WTC11 (cell line): Measurements from ENCODE around the gene PIGR. TPM values are rescaled to one million over a fixed set of nuclear protein-coding genes. Genes with fewer than 3 reads are reported as not detected.

Experiments
- ATAC-seq: fragments of 200-7000 bp; cut with Tn5 transposase; 2 replicates; pipeline ENCODE4 v1.10.0; 2021; ENCODE audit warnings: mild to moderate bottlenecking, moderate library complexity
- CTCF ChIA-PET: fragments of 300-600 bp; sonication (Branson Sonifier 250); formaldehyde crosslinking; loops from one replicate; lab custom pipeline; 2021; ENCODE audit warnings: antibody characterized with exemption; lab: Charles Lee
- POLR2A ChIA-PET: fragments of 350-600 bp; sonication (Branson Sonifier 250); formaldehyde crosslinking; loops from one replicate; lab custom pipeline; 2021; ENCODE audit warnings: antibody characterized with exemption; lab: Charles Lee
- DNase-seq: peaks from one replicate; pipeline ENCODE4 v3.0.0; 2021; ENCODE audit warnings: low spot score
- H3K27ac Mint-ChIP-seq: 2 replicates; pipeline ENCODE4 v1.8.0; 2021; ENCODE audit warnings: mixed read lengths
- H3K27me3 Mint-ChIP-seq: 2 replicates; pipeline ENCODE4 v1.8.0; 2021; ENCODE audit warnings: low read depth, mild to moderate bottlenecking, moderate library complexity, mixed read lengths
- H3K36me3 Mint-ChIP-seq: 2 replicates; pipeline ENCODE4 v1.8.0; 2021; ENCODE audit warnings: mixed read lengths
- H3K4me1 Mint-ChIP-seq: 2 replicates; pipeline ENCODE4 v1.8.0; 2022; ENCODE audit warnings: mixed read lengths
- H3K4me3 Mint-ChIP-seq: 2 replicates; pipeline ENCODE4 v1.8.0; 2021; ENCODE audit warnings: mild to moderate bottlenecking, moderate library complexity, mixed read lengths
- H3K9me3 Mint-ChIP-seq: 2 replicates; pipeline ENCODE4 v1.8.0; 2021; ENCODE audit warnings: mixed read lengths
- ELF4 ChIP-seq: sonication (generic); formaldehyde crosslinking; IDR thresholded peaks from 2 replicates; pipeline ENCODE4 v1.8.1; 2022; ENCODE audit warnings: low read depth, mild to moderate bottlenecking, moderate library complexity, missing genetic modification reagents
- ESRRA ChIP-seq: sonication (generic); formaldehyde crosslinking; IDR thresholded peaks from 2 replicates; pipeline ENCODE4 v1.8.1; 2022; ENCODE audit warnings: mild to moderate bottlenecking, missing genetic modification reagents, borderline replicate concordance
- HMGA2 ChIP-seq: fragments of 250-450 bp; sonication (Bioruptor Pico); IDR thresholded peaks from 2 replicates; pipeline ENCODE4 v1.4.0; 2021; ENCODE audit warnings: mild to moderate bottlenecking, moderate library complexity
- SMAD3 ChIP-seq: sonication (generic); formaldehyde crosslinking; IDR thresholded peaks from 2 replicates; pipeline ENCODE4 v1.8.0; 2022; ENCODE audit warnings: missing genetic modification reagents, mild to moderate bottlenecking, borderline replicate concordance
- TCF7 ChIP-seq: sonication (generic); formaldehyde crosslinking; IDR thresholded peaks from 2 replicates; pipeline ENCODE4 v1.8.0; 2022; ENCODE audit warnings: mild to moderate bottlenecking, low read depth, missing genetic modification reagents, moderate library complexity
- TP53 ChIP-seq: sonication (generic); formaldehyde crosslinking; IDR thresholded peaks from 2 replicates; pipeline ENCODE4 v1.8.1; 2023; ENCODE audit warnings: mild to moderate bottlenecking, missing genetic modification reagents
- ZBTB21 ChIP-seq: sonication (generic); formaldehyde crosslinking; IDR thresholded peaks from 2 replicates; pipeline ENCODE4 v1.8.1; 2023; ENCODE audit warnings: mild to moderate bottlenecking, missing genetic modification reagents, borderline replicate concordance
- ZNF121 ChIP-seq: sonication (generic); formaldehyde crosslinking; IDR thresholded peaks from 2 replicates; pipeline ENCODE4 v1.8.0; 2023; ENCODE audit warnings: missing genetic modification reagents
- ZNF232 ChIP-seq: sonication (generic); formaldehyde crosslinking; IDR thresholded peaks from 2 replicates; pipeline ENCODE4 v1.8.0; 2022; ENCODE audit warnings: mild to moderate bottlenecking, missing genetic modification reagents
- ZNF671 ChIP-seq: fragments of 250-450 bp; sonication (Bioruptor Pico); IDR thresholded peaks from 2 replicates; pipeline ENCODE4 v1.8.0; 2021; ENCODE audit warnings: mild to moderate bottlenecking
- total RNA-seq: library from RNA; stranded (reverse); gene quantifications from 3 replicates; pipeline ENCODE4 v1.2.3, GENCODE V29; 2021
- TF ChIP-seq, protein P1 (sequence below): sonication (generic); formaldehyde crosslinking; IDR thresholded peaks from 2 replicates; pipeline ENCODE4 v1.8.0; 2022; ENCODE audit warnings: mild to moderate bottlenecking, missing genetic modification reagents
- TF ChIP-seq, protein P2 (sequence below): sonication (generic); formaldehyde crosslinking; IDR thresholded peaks from 2 replicates; pipeline ENCODE4 v1.8.0; 2022; ENCODE audit warnings: mild to moderate bottlenecking, missing genetic modification reagents
- TF ChIP-seq, protein P3 (sequence below): fragments of 250-450 bp; sonication (Bioruptor Pico); conservative IDR thresholded peaks from 2 replicates; pipeline ENCODE4 v1.9.0; 2021; ENCODE audit warnings: mild to moderate bottlenecking
- TF ChIP-seq, protein P4 (sequence below): sonication (generic); formaldehyde crosslinking; conservative IDR thresholded peaks from 2 replicates; pipeline ENCODE4 v1.8.1; 2022; ENCODE audit warnings: mild to moderate bottlenecking, missing genetic modification reagents
- TF ChIP-seq, protein P5 (sequence below): sonication (generic); formaldehyde crosslinking; IDR thresholded peaks from 2 replicates; pipeline ENCODE4 v1.8.1; 2023; ENCODE audit warnings: mild to moderate bottlenecking, missing genetic modification reagents
- TF ChIP-seq, protein P6 (sequence below): sonication (generic); formaldehyde crosslinking; IDR thresholded peaks from 2 replicates; pipeline ENCODE4 v1.8.1; 2022; ENCODE audit warnings: low read depth, mild to moderate bottlenecking, moderate library complexity, missing genetic modification reagents, borderline replicate concordance
- TF ChIP-seq, protein P7 (sequence below): sonication (generic); formaldehyde crosslinking; IDR thresholded peaks from 2 replicates; pipeline ENCODE4 v1.8.1; 2022; ENCODE audit warnings: mild to moderate bottlenecking, missing genetic modification reagents, moderate library complexity, borderline replicate concordance
- TF ChIP-seq, protein P8 (sequence below): sonication (generic); formaldehyde crosslinking; IDR thresholded peaks from 2 replicates; pipeline ENCODE4 v1.8.1; 2023; ENCODE audit warnings: mild to moderate bottlenecking, missing genetic modification reagents
- TF ChIP-seq, protein P9 (sequence below): sonication (generic); formaldehyde crosslinking; IDR thresholded peaks from 2 replicates; pipeline ENCODE4 v1.8.1; 2023; ENCODE audit warnings: mild to moderate bottlenecking, moderate library complexity, missing genetic modification reagents

Gene PIGR
- total RNA-seq, 1 experiment from 2014 or later = 1.9 TPM

DNA sequence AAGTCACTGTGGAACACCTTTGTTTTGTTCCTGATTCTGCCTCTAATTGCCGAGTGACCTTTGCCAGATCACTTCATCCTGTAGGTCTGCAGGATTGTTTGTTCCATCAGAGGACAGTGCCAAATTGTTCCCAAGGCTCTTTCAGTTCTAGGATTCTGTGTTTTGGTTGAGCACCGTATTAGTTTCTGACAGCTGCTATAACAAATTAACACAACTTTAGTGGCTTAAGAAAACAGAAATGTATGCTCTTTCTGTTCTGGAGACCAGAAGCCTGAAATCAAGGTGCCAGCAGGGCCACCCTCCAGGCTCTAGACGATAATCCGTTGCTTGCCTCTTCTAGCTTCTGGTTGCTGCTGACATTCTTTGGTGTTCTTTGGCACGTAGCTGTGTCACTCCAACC is 3.4 kb upstream of the PIGR start:
- TF ChIP-seq TCF7 (CRISPR knock-in tag) = no peak
- TF ChIP-seq, protein P1, sequence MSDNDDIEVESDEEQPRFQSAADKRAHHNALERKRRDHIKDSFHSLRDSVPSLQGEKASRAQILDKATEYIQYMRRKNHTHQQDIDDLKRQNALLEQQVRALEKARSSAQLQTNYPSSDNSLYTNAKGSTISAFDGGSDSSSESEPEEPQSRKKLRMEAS (CRISPR knock-in tag) = no peak
- no peak for TF ChIP-seq TP53 (CRISPR knock-in tag)
- no peak for TF ChIP-seq ESRRA (CRISPR knock-in tag)
- TF ChIP-seq, all 79 proteins: peak for 0
- Mint-ChIP-seq H3K4me1 (no peaks in the 10 kb centered on the region), H3K36me3 (no peaks in the 10 kb centered on the region), H3K4me3 (no peak overlapping the region), H3K27me3 (peaks cover 5% of the 10 kb centered on the region; the same call in 1 of the 2 replicates), H3K9me3 (peaks cover 11% of the 10 kb centered on the region), H3K27ac (no peak overlapping the region)
- ChIA-PET POLR2A (no interaction called here), CTCF (interaction anchor here (1.0 kb wide), 1 partner anchor 32 kb away, joined by 3 read pairs; no protein-coding TSS in a partner anchor)
- DNase-seq (no peak), ATAC-seq (no peak)

DNA sequence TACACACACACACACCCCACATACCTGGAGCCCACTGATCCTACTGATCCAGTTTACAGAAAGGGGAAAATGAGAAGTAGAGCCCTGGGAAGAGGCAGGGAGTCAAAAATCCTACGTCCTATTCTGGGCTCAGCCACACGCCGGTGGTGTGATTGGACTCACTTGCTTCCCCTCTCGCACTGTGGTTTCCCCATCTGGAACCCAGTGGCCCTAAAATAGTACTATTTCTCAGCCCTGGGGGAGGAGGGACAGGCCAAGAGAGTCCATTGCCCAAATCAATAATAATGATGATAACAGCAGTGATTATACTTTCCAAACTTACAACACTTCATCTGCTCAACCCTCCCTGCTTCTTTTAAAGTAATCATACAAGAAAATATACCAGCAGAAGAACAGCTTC is 2.9 kb upstream of the PIGR start:
- peaks cover 5% of the 10 kb centered on the region; the same call in 1 of the 2 replicates for H3K27me3 Mint-ChIP-seq
- H3K4me1 Mint-ChIP-seq = no peaks in the 10 kb centered on the region
- CTCF ChIA-PET = interaction anchor here (1.0 kb wide), 1 partner anchor 33 kb away, joined by 3 read pairs; no protein-coding TSS in a partner anchor
- no peak overlapping the region for H3K27ac Mint-ChIP-seq
- TF ChIP-seq ZNF671 (no peak), SMAD3 (CRISPR knock-in tag) (no peak), ZBTB21 (CRISPR knock-in tag) (no peak), ZNF121 (CRISPR knock-in tag) (no peak)
- TF ChIP-seq, protein P2, sequence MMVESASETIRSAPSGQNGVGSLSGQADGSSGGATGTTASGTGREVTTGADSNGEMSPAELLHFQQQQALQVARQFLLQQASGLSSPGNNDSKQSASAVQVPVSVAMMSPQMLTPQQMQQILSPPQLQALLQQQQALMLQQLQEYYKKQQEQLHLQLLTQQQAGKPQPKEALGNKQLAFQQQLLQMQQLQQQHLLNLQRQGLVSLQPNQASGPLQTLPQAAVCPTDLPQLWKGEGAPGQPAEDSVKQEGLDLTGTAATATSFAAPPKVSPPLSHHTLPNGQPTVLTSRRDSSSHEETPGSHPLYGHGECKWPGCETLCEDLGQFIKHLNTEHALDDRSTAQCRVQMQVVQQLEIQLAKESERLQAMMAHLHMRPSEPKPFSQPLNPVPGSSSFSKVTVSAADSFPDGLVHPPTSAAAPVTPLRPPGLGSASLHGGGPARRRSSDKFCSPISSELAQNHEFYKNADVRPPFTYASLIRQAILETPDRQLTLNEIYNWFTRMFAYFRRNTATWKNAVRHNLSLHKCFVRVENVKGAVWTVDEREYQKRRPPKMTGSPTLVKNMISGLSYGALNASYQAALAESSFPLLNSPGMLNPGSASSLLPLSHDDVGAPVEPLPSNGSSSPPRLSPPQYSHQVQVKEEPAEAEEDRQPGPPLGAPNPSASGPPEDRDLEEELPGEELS (CRISPR knock-in tag) = no peak
- TF ChIP-seq, protein P3, sequence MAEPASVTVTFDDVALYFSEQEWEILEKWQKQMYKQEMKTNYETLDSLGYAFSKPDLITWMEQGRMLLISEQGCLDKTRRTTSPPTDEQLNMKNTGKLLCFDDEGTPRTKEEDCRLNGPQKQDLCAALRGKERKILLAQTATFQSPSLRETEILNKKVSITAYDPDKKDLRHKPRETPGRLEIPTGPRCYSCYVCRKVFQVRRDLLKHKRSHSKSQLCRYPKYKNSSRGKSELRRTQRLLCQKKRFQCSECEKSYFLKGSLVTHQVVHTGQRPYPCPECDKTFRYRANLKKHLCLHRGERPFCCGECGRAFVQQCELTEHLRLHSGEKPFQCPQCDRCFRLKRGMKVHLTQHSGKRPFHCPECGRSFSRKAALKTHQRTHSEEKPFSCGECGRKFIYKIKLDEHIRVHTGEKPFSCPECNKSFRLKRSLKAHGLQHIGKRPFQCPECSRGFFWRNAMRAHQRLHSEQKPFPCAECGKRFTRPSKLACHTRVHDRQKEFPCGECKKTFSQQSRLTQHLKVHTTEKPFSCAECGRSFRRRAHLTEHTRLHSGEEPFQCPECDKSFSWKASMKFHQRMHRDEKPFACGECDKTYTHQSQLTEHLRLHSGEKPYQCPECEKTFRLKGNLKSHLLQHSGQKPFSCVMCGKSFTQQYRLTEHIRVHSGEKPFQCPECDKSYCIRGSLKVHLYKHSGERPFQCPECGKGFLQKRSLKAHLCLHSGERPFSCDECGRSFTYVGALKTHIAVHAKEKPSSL (CRISPR knock-in tag) = no peak
- POLR2A ChIA-PET = no interaction called here
- no peaks in the 10 kb centered on the region for H3K36me3 Mint-ChIP-seq
- H3K9me3 Mint-ChIP-seq = peaks cover 11% of the 10 kb centered on the region
- ATAC-seq = no peak
- no peak for DNase-seq
- H3K4me3 Mint-ChIP-seq = no peak overlapping the region

DNA sequence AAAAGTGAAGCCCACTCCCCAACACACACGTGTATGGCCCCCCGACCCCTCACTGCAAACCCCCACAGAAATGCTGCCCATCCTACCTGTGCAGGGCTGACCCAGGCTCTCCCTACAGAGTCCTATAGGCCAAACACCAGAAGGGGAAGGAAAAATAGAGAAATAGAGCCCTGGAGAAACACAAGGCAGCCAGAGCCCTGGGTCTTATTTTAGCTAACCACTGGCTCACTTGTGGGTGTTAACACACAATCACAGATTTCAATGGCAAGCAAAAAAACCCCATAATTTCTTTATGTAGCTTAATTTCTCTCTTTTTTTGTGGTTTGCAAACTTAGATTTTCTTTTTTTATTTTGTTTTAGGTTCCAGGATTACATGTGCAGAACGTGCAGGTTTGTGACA is 989 bp upstream of the PIGR start:
- Mint-ChIP-seq H3K27me3 (peaks cover 5% of the 10 kb centered on the region; the same call in 1 of the 2 replicates), H3K4me3 (no peak overlapping the region), H3K9me3 (peaks cover 11% of the 10 kb centered on the region), H3K27ac (no peak overlapping the region), H3K4me1 (no peaks in the 10 kb centered on the region), H3K36me3 (no peaks in the 10 kb centered on the region)
- no peak for ATAC-seq
- ChIA-PET POLR2A (no interaction called here), CTCF (no interaction called here)
- no peak for DNase-seq
- TF ChIP-seq, protein P4, sequence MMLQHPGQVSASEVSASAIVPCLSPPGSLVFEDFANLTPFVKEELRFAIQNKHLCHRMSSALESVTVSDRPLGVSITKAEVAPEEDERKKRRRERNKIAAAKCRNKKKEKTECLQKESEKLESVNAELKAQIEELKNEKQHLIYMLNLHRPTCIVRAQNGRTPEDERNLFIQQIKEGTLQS (CRISPR knock-in tag) = no peak
- TF ChIP-seq, protein P5, sequence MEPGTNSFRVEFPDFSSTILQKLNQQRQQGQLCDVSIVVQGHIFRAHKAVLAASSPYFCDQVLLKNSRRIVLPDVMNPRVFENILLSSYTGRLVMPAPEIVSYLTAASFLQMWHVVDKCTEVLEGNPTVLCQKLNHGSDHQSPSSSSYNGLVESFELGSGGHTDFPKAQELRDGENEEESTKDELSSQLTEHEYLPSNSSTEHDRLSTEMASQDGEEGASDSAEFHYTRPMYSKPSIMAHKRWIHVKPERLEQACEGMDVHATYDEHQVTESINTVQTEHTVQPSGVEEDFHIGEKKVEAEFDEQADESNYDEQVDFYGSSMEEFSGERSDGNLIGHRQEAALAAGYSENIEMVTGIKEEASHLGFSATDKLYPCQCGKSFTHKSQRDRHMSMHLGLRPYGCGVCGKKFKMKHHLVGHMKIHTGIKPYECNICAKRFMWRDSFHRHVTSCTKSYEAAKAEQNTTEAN (CRISPR knock-in tag) = no peak
- TF ChIP-seq, protein P6, sequence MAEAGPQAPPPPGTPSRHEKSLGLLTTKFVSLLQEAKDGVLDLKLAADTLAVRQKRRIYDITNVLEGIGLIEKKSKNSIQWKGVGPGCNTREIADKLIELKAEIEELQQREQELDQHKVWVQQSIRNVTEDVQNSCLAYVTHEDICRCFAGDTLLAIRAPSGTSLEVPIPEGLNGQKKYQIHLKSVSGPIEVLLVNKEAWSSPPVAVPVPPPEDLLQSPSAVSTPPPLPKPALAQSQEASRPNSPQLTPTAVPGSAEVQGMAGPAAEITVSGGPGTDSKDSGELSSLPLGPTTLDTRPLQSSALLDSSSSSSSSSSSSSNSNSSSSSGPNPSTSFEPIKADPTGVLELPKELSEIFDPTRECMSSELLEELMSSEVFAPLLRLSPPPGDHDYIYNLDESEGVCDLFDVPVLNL = no peak
- TF ChIP-seq, protein P7, sequence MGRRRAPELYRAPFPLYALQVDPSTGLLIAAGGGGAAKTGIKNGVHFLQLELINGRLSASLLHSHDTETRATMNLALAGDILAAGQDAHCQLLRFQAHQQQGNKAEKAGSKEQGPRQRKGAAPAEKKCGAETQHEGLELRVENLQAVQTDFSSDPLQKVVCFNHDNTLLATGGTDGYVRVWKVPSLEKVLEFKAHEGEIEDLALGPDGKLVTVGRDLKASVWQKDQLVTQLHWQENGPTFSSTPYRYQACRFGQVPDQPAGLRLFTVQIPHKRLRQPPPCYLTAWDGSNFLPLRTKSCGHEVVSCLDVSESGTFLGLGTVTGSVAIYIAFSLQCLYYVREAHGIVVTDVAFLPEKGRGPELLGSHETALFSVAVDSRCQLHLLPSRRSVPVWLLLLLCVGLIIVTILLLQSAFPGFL (CRISPR knock-in tag) = no peak
- no peak for TF ChIP-seq HMGA2 (CRISPR knock-in tag)
- no peak for TF ChIP-seq ELF4 (CRISPR knock-in tag)
- TF ChIP-seq, protein P8, sequence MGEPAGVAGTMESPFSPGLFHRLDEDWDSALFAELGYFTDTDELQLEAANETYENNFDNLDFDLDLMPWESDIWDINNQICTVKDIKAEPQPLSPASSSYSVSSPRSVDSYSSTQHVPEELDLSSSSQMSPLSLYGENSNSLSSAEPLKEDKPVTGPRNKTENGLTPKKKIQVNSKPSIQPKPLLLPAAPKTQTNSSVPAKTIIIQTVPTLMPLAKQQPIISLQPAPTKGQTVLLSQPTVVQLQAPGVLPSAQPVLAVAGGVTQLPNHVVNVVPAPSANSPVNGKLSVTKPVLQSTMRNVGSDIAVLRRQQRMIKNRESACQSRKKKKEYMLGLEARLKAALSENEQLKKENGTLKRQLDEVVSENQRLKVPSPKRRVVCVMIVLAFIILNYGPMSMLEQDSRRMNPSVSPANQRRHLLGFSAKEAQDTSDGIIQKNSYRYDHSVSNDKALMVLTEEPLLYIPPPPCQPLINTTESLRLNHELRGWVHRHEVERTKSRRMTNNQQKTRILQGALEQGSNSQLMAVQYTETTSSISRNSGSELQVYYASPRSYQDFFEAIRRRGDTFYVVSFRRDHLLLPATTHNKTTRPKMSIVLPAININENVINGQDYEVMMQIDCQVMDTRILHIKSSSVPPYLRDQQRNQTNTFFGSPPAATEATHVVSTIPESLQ (CRISPR knock-in tag) = no peak
- TF ChIP-seq, protein P9, sequence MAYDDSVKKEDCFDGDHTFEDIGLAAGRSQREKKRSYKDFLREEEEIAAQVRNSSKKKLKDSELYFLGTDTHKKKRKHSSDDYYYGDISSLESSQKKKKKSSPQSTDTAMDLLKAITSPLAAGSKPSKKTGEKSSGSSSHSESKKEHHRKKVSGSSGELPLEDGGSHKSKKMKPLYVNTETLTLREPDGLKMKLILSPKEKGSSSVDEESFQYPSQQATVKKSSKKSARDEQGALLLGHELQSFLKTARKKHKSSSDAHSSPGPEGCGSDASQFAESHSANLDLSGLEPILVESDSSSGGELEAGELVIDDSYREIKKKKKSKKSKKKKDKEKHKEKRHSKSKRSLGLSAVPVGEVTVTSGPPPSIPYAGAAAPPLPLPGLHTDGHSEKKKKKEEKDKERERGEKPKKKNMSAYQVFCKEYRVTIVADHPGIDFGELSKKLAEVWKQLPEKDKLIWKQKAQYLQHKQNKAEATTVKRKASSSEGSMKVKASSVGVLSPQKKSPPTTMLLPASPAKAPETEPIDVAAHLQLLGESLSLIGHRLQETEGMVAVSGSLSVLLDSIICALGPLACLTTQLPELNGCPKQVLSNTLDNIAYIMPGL (CRISPR knock-in tag) = no peak
- TF ChIP-seq ZNF232 (CRISPR knock-in tag) = no peak
